HG03196 (cell line): Measurements from ENCODE around the gene MYT1.
"Not testable (repeated sequence)": the region's sequence is repeated elsewhere in the genome, so short reads cannot be mapped to it uniquely, and the experiment has no call there.

Experiments used
- ATAC-seq: cut with Tn5 transposase; IDR thresholded peaks from one replicate; pipeline ENCODE4 v1.9.1; 2021; ENCODE audit not compliant: unreplicated experiment

MYT1 gene

DNA sequence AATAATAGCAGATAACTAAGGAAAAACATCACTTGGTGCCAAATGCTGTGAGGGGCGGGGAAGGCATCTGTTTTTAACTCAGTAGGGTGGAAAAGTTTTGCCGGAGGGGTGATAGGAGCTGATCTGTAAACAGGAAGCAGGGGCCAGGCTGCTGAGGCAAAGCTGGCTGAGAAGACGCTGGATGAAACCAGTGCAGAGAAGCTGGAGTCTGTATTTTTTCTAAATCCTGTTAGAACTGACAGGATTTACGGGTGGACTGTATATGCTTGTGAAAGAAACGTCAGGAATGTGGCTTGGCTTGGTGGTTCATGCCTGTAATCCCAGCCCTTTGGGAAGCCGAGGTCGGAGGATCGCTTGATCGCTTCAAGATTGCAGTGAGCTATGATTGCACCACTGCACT is 96.9 kb downstream of the MYT1 start:
- ATAC-seq = no peak

- ATAC-seq = no peak
These were observed 99.8 kb downstream of the MYT1 start for GRCh38 chr20:64264091-64264490.

DNA sequence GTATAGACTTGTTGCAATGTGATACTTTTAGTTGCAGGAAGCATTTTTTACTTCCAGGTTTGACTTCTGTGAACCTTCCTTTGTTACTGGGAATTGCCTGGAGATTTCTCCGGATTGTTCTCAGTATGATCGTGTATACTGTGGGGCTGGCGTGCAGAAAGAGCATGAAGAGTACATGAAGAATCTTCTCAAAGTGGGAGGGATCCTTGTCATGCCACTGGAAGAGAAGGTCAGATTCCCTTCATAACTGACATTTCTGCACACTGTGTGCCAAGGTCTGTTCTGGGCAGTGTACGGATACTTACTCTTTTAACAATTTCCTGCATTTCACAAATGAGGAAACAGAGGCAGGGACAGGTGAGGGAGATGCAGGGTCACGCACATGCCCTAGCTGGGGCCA is 100.9 kb downstream of the MYT1 start:
- ATAC-seq = no peak

DNA sequence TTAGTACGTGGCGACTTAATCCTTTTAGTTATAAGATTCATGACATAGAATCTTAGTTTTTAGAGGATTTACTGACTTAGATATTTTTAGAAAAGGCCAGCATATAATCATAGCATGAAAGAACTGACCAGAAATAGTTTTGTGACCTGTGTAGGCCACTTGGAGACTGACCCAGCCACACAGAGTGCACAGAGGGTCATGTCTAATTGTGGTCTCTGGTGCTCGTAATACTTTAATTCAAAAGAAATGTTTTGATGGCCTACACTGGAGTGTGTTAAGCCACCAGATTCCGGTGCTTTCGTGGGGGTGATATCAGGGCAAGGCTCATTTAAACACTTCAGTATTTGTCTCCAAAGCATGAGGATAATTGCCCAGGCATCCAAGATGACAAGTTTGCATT is 102.7 kb downstream of the MYT1 start:
- ATAC-seq = no peak

- ATAC-seq = no peak
These were observed 103.9 kb downstream of the MYT1 start for GRCh38 chr20:64268174-64268573.

- no peak for ATAC-seq
These were observed 105.6 kb downstream of the MYT1 start for GRCh38 chr20:64269604-64270411.

DNA sequence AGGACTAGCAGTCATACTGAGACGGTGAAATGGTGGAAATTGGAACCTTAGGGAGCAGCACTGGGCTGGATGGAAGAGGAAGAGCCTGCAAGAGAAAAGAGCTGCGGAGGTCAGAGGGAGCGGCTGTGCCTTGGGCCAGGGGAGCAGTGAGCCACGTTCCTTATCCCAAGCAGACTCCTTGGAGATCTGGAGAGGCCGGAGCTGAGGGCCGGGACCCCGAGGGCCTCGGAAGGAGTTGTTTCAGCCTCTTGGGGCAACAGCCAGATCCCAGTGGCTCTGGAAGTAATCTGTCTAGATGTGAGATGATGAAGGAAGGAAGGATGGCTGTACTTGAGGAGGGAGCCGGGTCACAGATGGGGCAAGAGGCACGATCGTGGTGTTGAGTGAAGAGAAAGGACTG is 107.4 kb downstream of the MYT1 start:
- ATAC-seq = no peak

DNA sequence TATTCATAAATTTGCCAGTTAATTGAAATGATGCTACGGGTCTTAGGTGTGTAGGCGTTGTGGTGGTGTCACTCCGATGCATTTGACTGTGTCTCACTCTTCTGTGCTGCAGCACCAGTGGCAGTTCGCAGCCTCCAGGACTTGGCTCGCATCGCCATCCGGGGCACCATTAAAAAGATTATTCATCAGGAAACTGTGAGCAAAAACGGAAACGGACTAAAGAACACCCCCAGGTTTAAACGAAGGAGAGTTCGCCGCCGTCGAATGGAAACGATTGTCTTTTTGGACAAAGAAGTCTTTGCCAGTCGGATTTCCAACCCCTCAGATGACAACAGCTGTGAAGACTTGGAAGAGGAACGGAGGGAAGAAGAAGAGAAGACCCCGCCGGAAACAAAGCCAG is 108.9 kb downstream of the MYT1 start:
- no peak for ATAC-seq

DNA sequence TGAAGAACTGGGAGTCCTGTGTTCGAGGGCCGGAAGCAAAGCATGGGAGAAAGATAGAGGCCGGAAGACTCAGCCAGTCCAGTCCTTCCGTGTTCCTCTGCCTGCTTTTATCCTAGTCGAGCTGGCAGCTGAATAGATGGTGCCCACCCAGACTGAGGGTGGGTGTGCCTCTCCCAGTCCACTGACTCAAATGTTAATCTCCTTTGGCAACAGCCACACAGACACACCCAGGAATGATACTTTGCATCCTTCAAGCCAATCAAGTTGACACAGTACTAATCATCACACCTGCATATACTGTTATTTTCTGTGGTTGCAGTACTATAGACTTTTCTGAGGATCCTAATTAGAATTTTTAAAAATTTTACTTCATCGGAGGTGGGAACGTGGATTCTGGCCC is 112.6 kb downstream of the MYT1 start:
- no peak for ATAC-seq

GRCh38 chr20:64277571-64278316 is 113.5 kb downstream of the MYT1 start:
- no peak for ATAC-seq

DNA sequence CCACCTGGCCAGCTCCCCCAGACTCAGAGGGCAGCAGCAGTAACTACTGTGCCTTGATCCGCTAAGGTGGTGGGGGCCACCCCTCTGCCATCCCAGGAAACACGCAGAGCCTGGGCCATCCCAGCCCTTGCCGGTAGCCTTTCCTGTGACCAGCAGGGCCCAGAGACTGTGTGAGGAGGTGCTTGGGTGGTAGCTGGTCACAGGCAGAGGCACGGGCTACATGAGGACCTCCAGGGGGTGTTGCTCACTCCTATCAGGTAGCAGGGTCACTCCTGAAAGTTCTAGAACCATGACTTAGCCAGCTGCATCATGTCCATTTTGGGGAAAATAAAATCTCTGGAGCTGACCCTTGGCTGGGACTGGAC is 114.0 kb downstream of the MYT1 start:
- no peak for ATAC-seq

- no peak for ATAC-seq
These were observed 115.7 kb downstream of the MYT1 start for GRCh38 chr20:64279826-64280459.

DNA sequence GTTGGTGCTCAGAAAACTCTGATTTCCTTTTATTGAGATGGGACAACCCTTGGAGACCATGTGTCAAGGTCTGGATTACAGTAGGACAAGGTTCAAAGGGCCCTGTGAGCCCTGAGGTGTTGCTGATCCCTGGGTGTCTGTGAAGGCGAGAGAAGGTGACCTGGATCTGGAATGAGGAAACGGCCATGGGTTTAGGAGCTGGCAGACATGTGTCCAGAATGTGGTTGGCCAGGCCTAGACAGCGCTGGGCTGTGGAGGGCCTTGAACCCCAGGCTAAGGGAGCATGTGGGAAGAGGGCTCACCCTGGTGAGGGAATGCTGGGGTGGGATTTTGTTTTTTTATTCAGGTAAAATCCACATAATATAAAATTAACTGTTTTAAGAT is 116.2 kb downstream of the MYT1 start:
- no peak for ATAC-seq

DNA sequence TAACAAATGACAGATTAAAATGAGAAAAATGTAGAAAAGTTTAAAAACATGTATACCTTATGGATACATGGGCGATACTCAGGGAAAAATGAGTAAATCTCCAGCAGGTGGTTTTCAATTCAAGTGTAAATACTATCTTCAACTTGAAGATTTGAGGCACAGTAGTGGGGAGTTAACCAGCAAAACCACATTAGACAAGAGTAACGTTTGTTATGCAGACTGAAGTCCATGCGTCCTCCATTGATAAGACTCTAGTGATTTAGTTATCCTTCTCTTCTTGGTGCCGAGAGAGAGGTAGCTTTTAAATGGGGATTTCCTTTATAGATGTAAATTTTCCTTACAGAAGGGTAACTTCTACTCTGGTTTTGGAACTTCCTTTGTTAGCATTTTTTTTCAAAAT is 119.4 kb downstream of the MYT1 start:
- no peak for ATAC-seq

GRCh38 chr20:64285579-64286446 is 121.6 kb downstream of the MYT1 start:
- ATAC-seq = peak; percentile 97

DNA sequence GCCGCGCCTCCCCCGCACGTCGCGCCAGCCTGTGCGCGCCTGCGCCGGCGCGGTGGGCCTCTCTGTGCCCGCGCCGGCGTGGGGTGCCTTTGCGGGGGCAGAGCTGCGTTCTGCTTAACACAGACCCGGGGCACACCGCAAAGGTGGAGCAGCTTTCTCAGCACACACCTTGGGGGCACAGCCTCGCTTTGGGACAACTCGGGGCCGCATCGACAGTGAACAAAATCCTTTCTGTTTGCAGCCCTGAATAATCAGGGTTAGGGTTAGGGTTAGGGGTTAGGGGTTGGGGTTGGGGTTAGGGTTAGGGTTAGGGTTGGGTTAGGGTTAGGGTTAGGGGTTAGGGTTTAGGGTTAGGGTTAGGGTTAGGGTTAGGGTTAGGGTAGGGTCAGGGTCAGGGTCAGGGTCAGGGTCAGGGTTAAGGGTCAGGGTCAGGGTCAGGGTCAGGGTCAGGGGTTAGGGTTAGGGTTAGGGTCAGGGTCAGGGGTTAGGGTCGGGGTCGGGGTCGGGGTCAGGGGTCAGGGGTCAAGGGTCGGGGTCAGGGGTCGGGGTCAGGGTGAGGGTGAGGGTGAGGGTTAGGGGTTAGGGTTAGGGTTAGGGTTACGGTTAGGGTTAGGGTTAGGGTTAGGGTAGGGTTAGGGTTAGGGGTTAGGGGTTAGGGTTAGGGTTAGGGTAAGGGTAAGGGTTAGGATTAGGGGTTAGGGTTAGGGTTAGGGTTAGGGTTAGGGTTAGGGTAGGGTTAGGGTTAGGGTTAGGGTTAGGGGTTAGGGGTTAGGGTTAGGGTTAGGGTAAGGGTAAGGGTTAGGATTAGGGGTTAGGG is 122.4 kb downstream of the MYT1 start:
- ATAC-seq = not testable (repeated sequence)

DNA sequence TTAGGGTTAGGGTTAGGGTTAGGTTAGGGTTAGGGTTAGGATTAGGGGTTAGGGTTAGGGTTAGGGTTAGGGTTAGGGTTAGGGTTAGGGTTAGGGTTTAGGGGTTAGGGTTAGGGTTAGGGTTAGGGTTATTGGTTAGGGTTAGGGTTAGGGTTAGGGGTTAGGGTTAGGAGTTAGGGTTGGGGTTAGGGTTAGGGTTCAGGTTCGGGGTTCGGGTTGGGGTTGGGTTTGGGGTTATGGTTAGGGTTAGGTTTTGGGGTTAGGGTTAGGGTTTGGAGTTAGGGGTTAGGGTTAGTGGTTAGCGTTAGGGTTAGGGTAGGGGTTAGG is 123.0 kb downstream of the MYT1 start:
- not testable (repeated sequence) for ATAC-seq
